ENCODE results near the gene LPIN2. TPM values are rescaled to one million over a fixed set of nuclear protein-coding genes. Genes with fewer than 3 reads are reported as not detected.
"Not testable (repeated sequence)": the region's sequence is repeated elsewhere in the genome, so short reads cannot be mapped to it uniquely, and the experiment has no call there.

LPIN2 gene
- 23.2 and 33.5 TPM in 2 replicates for total RNA-seq (2014; rRNA removed; shearing (Covaris generic))

- in situ Hi-C loops (cut with HindIII; ENCODE audit: low sequenced_read_pairs): no loop called here
- peak; percentile 91 for DNase-seq (ENCODE audit: low spot score)
Measured at GRCh38 chr18:3013024-3013804, at the start of gene LPIN2. LPIN2 (minus strand) TSS chr18:3013144; CDS start chr18:2960840, 52,304 bp downstream.

DNA sequence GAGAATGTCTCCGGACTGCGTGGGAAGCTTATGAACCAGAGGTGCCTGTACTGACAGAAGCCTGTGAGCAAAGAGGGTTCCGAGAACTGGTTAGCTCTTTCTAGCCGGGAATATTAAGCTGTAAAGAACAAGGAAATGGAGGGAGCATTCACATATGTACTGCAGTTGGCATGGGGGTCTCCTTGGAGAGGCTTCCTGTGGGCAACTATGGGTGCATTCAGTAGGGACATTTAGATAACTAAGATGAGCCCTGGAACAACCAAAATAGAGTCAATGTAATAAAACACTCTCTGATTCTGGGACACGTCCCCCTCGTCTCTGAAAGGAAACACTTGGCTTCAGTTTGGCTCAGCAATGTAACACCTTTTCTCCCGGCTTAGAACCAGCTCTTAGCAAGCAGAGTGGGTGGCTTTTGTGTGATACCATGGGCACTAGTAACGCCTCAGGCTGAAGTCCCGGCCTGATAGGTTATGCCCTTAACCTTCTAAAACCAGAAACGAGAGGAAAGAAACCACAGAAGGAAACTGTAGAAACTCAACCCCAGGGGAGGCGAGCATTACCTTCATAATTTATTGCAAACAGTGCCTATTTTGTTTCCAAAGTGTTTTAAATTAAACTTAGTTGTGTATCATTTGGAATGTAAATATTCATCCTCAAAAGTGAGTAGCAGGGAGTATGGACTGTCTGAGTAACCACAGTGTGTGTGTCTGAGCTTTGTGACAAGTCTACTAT, 48.8 kb upstream of the LPIN2 start:
- DNase-seq (ENCODE audit: low spot score): no peak
- in situ Hi-C loops (cut with HindIII; ENCODE audit: low sequenced_read_pairs): no loop called here

- in situ Hi-C loops (cut with HindIII; ENCODE audit: low sequenced_read_pairs): no loop called here
- no peak for DNase-seq (ENCODE audit: low spot score)
Measured at GRCh38 chr18:3060667-3061580, 48.0 kb upstream of the LPIN2 start.

DNA sequence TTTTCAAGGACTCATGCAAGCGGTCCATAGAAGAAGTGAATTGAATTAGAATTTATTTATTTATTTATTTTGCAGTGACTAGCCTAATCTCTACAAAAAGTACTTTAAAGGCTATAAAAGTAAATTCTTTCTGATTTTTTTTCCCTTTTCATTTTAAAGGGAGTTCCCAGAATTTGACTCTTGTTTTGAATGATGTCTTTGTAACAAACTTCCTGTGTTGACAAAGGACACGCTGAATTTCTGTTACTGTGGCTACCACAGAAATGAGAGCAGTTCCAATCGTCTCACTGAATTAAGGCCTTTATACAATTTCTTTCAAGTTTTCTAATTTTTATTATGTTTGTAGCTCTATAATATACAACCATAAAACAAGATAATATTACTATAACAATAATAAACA, 46.3 kb upstream of the LPIN2 start:
- DNase-seq (ENCODE audit: low spot score): no peak
- in situ Hi-C loops (cut with HindIII; ENCODE audit: low sequenced_read_pairs): no loop called here

- in situ Hi-C loops (cut with HindIII; ENCODE audit: low sequenced_read_pairs): no loop called here
- no peak for DNase-seq (ENCODE audit: low spot score)
Measured at GRCh38 chr18:3058328-3059191, 45.6 kb upstream of the LPIN2 start.

DNA sequence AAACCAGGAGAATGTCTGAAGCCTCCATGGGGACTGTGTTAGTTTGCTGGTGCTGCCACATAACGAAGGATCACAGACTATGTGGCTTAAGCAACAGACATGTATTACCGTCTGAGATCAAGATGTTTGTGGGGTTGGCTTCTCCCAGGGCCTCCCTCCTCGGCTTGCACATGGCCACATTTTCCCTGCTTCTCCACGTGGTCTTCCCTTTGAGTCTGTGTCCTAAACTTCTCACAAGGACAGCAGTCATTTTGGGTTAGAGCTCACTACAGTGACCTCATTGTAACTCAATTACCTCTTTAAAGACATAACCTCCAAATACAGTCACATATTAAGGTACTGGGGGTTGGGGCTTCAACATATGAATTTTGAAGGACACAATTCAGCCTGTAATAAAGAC, 44.6 kb upstream of the LPIN2 start:
- no peak for DNase-seq (ENCODE audit: low spot score)
- in situ Hi-C loops (cut with HindIII; ENCODE audit: low sequenced_read_pairs): no loop called here

GRCh38 chr18:3056311-3056710, 43.4 kb upstream of the LPIN2 start:
- DNase-seq (ENCODE audit: low spot score): no peak
- in situ Hi-C loops (cut with HindIII; ENCODE audit: low sequenced_read_pairs): no loop called here

- in situ Hi-C loops (cut with HindIII; ENCODE audit: low sequenced_read_pairs): no loop called here
- no peak for DNase-seq (ENCODE audit: low spot score)
Measured at GRCh38 chr18:3055816-3056215, 42.9 kb upstream of the LPIN2 start.

DNA sequence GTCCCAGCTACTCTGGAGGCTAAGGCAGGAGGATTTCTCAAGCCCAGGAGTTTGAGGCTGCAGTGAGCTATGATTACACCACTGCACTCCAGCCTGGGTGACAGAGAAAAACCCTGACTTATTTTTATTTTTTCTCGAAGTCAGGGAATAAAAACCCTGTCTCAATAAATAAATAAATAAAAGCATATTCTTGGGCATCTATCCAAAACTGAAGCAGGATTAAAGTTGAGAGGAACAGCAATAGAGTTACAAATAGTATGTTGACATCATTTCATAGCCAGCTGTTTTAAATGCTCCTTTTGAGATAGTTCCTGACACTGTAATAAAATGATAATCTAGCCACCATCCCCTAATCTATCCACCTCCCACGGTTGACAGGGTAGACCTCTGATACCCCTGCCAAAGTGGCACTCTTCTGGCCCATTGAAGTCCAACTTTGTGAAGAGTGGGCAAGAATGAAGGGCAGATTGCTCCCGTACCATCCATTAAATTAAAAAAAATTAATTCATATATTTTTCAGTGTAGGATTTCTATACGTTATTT, 42.3 kb upstream of the LPIN2 start:
- DNase-seq (ENCODE audit: low spot score): no peak
- in situ Hi-C loops (cut with HindIII; ENCODE audit: low sequenced_read_pairs): no loop called here

GRCh38 chr18:3054780-3055179, 41.8 kb upstream of the LPIN2 start:
- in situ Hi-C loops (cut with HindIII; ENCODE audit: low sequenced_read_pairs): no loop called here

DNA sequence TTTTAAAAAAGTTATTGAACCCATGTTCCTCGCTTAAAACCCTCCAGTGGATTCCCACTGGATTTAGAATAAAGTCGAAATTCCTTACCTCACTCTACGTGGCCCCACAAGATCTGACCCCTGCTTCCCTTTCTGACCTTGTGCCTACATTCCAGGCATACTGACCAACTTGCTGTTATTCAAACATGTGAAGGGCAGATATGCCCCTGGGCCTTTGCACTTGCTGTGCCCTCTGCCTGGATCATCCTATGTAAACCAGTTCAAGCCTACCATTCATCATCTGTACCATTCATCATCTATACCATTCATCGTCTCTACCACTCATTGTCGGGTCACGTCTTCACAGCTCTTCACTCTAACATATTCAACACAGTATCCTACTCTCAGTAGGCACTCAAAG, 41.3 kb upstream of the LPIN2 start:
- no peak for DNase-seq (ENCODE audit: low spot score)
- in situ Hi-C loops (cut with HindIII; ENCODE audit: low sequenced_read_pairs): no loop called here

More at GRCh38 chr18:3054780-3055179, 41.8 kb upstream of the LPIN2 start:
- no peak for DNase-seq (ENCODE audit: low spot score)

- in situ Hi-C loops (cut with HindIII; ENCODE audit: low sequenced_read_pairs): no loop called here
- DNase-seq (ENCODE audit: low spot score): no peak
Measured at GRCh38 chr18:3053081-3053480, 40.1 kb upstream of the LPIN2 start.

GRCh38 chr18:3052411-3052758, 39.4 kb upstream of the LPIN2 start:
- in situ Hi-C loops (cut with HindIII; ENCODE audit: low sequenced_read_pairs): no loop called here
- no peak for DNase-seq (ENCODE audit: low spot score)

- in situ Hi-C loops (cut with HindIII; ENCODE audit: low sequenced_read_pairs): no loop called here
- no peak for DNase-seq (ENCODE audit: low spot score)
Measured at GRCh38 chr18:3051718-3052410, 38.9 kb upstream of the LPIN2 start.

DNA sequence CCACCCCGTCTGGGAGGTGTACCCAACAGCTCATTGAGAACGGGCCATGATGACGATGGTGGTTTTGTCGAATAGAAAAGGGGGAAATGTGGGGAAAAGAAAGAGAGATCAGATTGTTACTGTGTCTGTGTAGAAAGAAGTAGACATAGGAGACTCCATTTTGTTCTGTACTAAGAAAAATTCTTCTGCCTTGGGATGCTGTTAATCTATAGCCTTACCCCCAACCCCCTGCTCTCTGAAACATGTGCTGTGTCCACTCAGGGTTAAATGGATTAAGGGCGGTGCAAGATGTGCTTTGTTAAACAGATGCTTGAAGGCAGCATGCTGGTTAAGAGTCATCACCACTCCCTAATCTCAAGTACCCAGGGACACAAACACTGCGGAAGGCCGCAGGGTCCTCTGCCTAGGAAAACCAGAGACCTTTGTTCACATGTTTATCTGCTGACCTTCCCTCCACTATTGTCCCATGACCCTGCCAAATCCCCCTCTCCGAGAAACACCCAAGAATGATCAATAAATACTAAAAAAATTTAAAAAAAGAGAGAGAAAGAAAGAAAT, 37.0 kb upstream of the LPIN2 start:
- in situ Hi-C loops (cut with HindIII; ENCODE audit: low sequenced_read_pairs); DNase-seq (ENCODE audit: low spot score): not testable (repeated sequence)

DNA sequence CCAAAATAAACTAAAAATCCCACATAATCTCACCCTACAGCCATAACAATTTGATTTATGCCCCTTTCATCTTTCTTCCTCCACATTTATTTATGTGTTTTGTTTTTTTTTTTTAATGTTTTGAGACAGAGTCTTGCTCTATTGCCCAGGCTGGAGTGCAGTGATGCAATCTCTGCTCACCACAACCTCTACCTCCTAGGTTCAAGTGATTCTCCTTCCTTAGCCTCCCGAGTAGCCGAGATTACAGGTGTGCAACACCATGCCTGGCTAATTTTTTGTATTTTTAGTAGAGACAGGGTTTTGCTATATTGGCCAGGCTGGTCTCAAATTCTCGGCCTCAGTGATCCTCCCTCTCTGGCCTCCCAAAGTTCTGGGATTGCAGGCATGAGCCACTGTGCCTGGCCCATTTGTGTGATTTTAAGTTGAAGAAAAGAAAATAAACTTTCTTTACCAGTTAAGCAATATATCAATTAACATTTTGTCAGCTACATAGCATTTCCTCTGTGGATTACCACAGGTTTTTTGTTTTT, 35.9 kb upstream of the LPIN2 start:
- DNase-seq (ENCODE audit: low spot score): no peak
- in situ Hi-C loops (cut with HindIII; ENCODE audit: low sequenced_read_pairs): no loop called here

DNA sequence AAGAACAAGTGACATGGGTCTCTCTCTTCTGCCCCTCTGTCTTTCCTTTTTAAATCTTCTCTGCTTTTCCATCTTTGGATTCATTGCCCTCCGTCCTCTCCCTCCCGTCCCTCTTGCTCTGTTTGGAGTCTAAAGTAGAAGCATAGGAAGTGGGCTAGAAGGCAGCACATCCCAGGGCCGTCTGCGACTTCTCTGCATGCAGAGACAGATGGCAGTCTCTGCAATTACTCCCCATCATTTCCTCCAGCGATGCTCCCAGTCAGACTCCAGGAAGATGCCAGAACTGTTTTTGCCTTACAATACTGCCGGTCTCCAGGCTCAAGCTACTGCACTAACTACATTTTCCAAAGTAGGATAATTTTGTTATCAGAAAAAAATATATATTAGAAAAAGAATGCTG, 35.2 kb upstream of the LPIN2 start:
- peak; percentile 90 for DNase-seq (ENCODE audit: low spot score)
- in situ Hi-C loops (cut with HindIII; ENCODE audit: low sequenced_read_pairs): no loop called here
